NB4 (cell line): ENCODE data around the gene HOXA5.
A peak's percentile ranks its signal among the peaks of the same experiment; 100 is the strongest.

Experiments used
- DNase-seq: peaks from one replicate; pipeline ENCODE4 v3.0.0; 2010; ENCODE audit warnings: low read depth
- H3K4me3 ChIP-seq: one replicate; pipeline ENCODE4 v1.5.1; 2011; ENCODE audit warnings: mild to moderate bottlenecking, low read depth, low read length, moderate library complexity
- CTCF ChIP-seq: IDR thresholded peaks from one replicate; pipeline ENCODE4 v1.5.1; 2012; ENCODE audit warnings: low read depth, low read length
- MAX ChIP-seq: IDR thresholded peaks from 2 replicates; pipeline ENCODE4 v1.6.1; 2011; ENCODE audit warnings: low read depth, low read length
- MYC ChIP-seq: IDR thresholded peaks from 2 replicates; pipeline ENCODE4 v1.6.1; 2011; ENCODE audit warnings: low read depth, low read length
- POLR2A ChIP-seq: IDR thresholded peaks from 2 replicates; pipeline ENCODE4 v1.6.1; 2011; ENCODE audit warnings: mild to moderate bottlenecking; ENCODE audit not compliant: insufficient read length; ENCODE audit errors: extremely low read depth

HOXA5 gene

GRCh38 chr7:27104341-27105058 is 39.0 kb downstream of the HOXA5 start:
- no peak for DNase-seq
- H3K4me3 ChIP-seq = no peak overlapping the region
- TF ChIP-seq MYC (no peak), MAX (no peak), POLR2A (no peak), CTCF (no peak)

DNA sequence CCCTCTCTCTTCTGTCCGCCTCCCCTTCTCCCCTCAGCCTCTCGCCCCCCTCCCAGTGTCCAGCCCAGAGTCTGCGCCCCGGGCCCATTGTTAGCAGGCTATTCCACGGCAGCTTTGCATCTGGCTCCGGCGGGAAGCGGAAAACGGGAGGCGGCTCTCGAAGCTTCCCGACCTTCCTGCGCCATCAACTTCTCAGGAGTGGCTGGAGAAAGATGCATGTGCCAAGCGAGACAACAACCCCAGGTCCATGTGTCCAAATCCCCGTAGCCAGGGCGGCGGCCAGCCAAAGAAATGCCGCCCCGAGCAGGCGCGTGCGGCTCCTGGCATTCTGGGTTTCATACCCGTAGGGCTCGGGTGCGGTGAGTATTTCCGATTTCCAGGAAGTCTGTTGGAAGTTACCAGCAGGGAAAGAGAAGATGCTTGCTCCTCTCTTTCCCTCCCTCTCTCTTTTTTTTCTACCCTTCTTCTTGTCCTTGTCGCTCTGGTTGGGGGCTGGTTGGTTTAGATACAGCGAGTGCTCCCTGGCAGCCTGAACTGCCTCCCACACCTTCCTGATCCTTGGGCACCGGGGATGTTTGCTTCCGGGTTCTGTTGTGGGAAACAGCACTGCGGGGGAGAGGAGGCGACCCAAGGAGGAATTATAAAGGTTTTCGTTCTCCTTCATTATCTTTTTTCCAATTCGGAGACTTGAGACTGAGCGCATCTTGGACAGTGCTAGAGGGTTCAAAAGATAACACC is 39.8 kb downstream of the HOXA5 start:
- H3K4me3 ChIP-seq = no peak overlapping the region
- no peak for DNase-seq
- TF ChIP-seq MAX = no peak
- no peak for TF ChIP-seq MYC
- TF ChIP-seq CTCF = no peak
- no peak for TF ChIP-seq POLR2A

GRCh38 chr7:27102581-27103442 is 40.7 kb downstream of the HOXA5 start, which contains the start of gene HOXA2:
HOXA2 (minus strand) TSS chr7:27102683; CDS start chr7:27102500, 183 bp downstream.
- no peak for DNase-seq
- H3K4me3 ChIP-seq = no peak within 1 kb of the TSS
- no peak for TF ChIP-seq MAX
- TF ChIP-seq POLR2A = no peak
- no peak for TF ChIP-seq MYC
- no peak for TF ChIP-seq CTCF

DNA sequence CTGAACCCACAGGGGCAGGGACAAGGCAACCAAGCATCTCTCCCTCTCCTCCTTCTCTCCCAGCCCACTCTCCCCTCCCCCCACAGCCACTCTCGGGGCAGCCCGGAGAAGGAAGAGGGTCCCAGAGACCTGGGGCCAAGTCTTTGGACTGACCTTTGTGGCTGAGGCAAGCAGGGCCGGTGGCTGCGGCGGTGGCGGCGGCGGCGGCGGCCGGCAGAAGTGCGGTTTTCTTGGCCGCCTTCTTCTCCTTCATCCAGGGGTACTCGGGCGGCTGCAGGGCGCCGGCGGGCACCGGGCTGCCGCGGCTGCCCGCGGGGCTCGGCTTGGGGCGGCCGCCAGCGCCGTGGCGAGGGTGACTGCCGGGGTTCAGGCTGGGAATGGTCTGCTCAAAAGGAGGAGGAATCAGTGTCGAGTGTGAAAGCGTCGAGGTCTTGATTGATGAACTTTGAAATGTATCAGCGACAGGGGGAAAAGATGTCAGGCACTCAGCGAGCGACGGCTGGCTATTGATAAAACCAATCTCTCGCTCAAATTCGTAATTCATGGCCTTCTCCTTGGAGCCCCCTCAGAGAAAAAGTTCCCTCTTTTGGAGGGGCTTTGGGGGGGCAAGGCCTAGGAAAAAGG is 41.4 kb downstream of the HOXA5 start:
- H3K4me3 ChIP-seq = no peak overlapping the region
- peak; percentile 46 for DNase-seq
- no peak for TF ChIP-seq POLR2A
- TF ChIP-seq MYC = no peak
- no peak for TF ChIP-seq MAX
- no peak for TF ChIP-seq CTCF

- no peak overlapping the region for H3K4me3 ChIP-seq
- no peak for TF ChIP-seq POLR2A
- no peak for TF ChIP-seq MYC
- TF ChIP-seq CTCF = no peak
- TF ChIP-seq MAX = no peak
- no peak for DNase-seq
Observed at GRCh38 chr7:27101171-27101956, 42.1 kb downstream of the HOXA5 start.
